ENCODE measurements around the gene PCDHA7.
"Not testable (repeated sequence)": the region's sequence is repeated elsewhere in the genome, so short reads cannot be mapped to it uniquely, and the experiment has no call there.

PCDHA7 gene

GRCh38 chr5:140868721-140869554 is 34.9 kb downstream of the PCDHA7 start, which contains the start of gene PCDHA11:
Gene PCDHA11 (plus strand): TSS chr5:140868957. CDS start chr5:140869104, 147 bp downstream.
- no peak for DNase-seq

- no peak for DNase-seq
Observed at GRCh38 chr5:140869555-140869886, 35.5 kb downstream of the PCDHA7 start.

DNA sequence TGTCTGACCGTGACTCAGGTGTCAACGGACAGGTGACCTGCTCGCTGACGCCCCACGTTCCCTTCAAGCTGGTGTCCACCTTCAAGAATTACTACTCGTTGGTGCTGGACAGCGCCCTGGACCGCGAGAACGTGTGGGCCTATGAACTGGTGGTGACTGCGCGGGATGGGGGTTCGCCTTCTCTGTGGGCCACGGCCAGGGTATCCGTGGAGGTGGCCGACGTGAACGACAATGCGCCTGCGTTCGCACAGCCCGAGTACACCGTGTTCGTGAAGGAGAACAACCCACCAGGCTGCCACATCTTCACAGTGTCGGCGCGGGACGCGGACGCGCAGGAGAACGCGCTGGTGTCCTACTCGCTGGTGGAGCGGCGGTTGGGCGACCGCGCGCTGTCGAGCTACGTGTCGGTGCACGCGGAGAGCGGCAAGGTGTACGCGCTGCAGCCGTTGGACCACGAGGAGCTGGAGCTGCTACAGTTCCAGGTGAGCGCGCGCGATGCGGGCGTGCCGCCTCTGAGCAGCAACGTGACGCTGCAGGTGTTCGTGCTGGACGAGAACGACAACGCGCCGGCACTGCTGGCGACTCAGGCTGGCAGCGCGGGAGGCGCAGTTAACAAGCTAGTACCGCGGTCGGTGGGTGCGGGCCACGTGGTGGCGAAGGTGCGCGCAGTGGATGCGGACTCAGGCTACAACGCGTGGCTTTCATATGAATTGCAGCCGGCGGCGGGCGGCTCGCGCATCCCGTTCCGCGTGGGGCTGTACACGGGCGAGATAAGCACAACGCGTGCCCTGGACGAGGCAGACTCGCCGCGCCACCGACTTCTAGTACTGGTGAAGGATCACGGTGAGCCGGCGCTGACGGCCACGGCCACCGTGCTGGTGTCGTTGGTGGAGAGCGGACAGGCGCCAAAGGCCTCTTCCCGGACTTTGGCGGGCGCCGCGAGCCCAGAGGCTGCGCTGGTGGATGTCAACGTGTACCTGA is 36.4 kb downstream of the PCDHA7 start:
- no peak for DNase-seq

GRCh38 chr5:140875085-140876065 is 41.3 kb downstream of the PCDHA7 start, which contains the start of gene PCDHA12:
Gene PCDHA12 (plus strand): TSS chr5:140875308. CDS start chr5:140875473, 165 bp downstream.
- no peak for DNase-seq

GRCh38 chr5:140876541-140877261 is 42.6 kb downstream of the PCDHA7 start:
- not testable (repeated sequence) for DNase-seq

DNA sequence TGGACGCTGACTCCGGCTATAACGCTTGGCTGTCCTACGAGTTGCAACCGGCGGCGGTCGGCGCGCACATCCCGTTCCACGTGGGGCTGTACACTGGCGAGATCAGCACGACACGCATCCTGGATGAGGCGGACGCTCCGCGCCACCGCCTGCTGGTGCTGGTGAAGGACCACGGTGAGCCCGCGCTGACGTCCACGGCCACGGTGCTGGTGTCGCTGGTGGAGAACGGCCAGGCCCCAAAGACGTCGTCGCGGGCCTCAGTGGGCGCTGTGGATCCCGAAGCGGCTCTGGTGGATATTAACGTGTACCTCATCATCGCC is 43.2 kb downstream of the PCDHA7 start:
- DNase-seq, result no peak

GRCh38 chr5:140881889-140882590 is 48.0 kb downstream of the PCDHA7 start, which contains the start of gene PCDHA13:
Gene PCDHA13 (plus strand): TSS chr5:140882124. CDS start chr5:140882269, 145 bp downstream.
- DNase-seq, result no peak

GRCh38 chr5:140882591-140882899 is 48.5 kb downstream of the PCDHA7 start:
- no peak for DNase-seq

DNA sequence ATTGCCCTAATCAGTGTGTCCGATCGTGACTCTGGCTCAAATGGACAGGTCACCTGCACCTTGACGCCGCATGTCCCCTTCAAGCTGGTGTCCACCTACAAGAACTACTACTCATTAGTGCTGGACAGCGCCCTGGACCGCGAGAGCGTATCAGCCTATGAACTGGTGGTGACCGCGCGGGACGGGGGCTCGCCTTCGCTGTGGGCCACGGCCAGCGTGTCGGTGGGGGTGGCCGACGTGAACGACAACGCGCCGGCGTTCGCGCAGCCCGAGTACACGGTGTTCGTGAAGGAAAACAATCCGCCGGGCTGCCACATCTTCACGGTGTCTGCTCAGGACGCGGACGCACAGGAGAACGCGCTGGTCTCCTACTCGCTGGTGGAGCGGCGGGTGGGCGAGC is 49.3 kb downstream of the PCDHA7 start:
- DNase-seq, result no peak

- DNase-seq, result no peak
Observed at GRCh38 chr5:140883927-140884697, 50.0 kb downstream of the PCDHA7 start.

Data from stimulated activated CD4-positive, alpha-beta T cell treated with anti-CD3 and anti-CD28 coated beads, Interleukin-4, amount 100 ng/mL, for 4 hours (primary cell).